Testis (tissue), 2 donors: ENCODE results near the gene KRT6B.

ENCODE experiments used
- POLR2A ChIP-seq: fragments of 450-650 bp; IDR thresholded peaks from one replicate; pipeline ENCODE4 v1.6.1; 2017; ENCODE audit warnings: antibody characterized with exemption, mild to moderate bottlenecking, moderate library complexity
- TF ChIP-seq, protein P1 (sequence below), 3 experiments: fragments of 450-650 bp in 2 of 3; fragments of 200-600 bp in 1 of 3; sonication (generic) in 1 of 3; IDR thresholded peaks; one replicate each; pipeline ENCODE4 v1.5.1; 2016 to 2019; ENCODE audit warnings: antibody characterized with exemption in 3 of 3, mild to moderate bottlenecking in 2 of 3, moderate library complexity in 1 of 3

DNA sequence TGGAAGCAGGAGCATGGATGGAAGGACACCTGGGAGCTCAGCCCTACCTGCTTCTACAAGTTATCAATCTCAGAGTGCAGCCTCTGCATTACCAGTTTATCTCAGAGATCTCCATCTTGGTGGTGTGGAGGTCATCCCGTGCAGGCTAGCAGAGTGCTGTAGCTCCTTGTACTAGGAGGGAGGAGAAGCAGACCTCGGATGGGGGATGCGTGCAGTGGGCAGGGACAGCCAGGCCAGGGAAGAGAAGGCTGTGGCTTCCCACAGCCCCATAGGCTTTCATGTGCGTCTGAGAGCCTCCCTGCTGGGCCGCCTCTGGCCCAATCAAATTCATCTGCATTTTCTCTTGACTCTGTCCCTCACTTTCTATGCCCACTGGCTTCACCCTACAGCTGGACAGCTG, 37.0 kb downstream of the KRT6B start:
- TF ChIP-seq, protein P1, sequence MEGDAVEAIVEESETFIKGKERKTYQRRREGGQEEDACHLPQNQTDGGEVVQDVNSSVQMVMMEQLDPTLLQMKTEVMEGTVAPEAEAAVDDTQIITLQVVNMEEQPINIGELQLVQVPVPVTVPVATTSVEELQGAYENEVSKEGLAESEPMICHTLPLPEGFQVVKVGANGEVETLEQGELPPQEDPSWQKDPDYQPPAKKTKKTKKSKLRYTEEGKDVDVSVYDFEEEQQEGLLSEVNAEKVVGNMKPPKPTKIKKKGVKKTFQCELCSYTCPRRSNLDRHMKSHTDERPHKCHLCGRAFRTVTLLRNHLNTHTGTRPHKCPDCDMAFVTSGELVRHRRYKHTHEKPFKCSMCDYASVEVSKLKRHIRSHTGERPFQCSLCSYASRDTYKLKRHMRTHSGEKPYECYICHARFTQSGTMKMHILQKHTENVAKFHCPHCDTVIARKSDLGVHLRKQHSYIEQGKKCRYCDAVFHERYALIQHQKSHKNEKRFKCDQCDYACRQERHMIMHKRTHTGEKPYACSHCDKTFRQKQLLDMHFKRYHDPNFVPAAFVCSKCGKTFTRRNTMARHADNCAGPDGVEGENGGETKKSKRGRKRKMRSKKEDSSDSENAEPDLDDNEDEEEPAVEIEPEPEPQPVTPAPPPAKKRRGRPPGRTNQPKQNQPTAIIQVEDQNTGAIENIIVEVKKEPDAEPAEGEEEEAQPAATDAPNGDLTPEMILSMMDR (IDR thresholded peaks at IDR 0.05): no peak
- no peak for TF ChIP-seq POLR2A
